Hematopoietic multipotent progenitor cell treated with erythropoietin and hydrocortisone succinate and interleukin-3 and kit ligand, for 8 days (in vitro differentiated cells): ENCODE results near the gene PDE1C.

ENCODE experiments used
- DNase-seq: peaks from one replicate; pipeline ENCODE4 v3.0.0-alpha.2; 2015

Gene PDE1C

DNA sequence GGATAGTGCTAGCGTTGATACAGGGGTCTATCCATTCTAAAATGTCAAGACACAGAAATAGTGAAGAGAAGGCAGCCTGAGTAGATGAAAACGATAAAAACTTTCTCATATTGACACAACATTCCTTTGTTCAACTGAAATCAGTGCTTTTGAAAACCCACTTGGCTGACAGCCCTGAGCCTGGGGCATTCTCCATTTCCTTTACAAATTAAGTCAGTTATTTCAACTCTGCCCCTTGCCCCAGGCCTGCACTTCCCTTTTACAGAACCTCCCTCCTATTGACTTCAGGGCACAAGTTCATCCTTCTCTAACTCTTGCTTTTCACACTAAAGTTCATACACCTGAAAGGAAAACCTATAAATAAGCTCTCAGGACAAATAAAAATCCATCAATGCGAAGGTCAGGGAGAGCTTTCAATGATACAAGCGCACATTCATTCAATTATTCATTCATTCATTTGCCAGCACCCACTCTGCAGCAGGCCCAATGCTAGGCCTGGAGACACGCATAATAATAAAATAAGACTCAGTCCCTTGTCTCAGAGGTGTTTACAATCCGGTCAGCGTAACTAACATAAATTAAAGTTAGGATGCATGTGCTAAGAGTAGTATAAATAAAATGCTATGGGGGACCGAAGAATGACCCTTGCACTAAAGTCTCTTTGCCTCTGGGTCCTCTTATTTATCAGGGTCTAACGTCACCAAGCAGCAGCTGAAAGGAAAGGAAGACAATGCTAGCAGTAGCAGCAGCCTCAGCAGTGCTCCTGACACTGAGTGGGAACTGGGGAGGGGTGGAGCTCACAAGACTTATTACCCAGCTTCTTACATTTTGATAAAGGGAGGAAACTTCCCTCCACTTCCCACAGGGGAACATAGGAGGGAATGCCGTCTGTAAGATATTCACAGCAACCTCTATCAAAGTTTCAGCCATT, 134.8 kb downstream of the PDE1C start:
- no peak for DNase-seq

- DNase-seq = no peak
These were observed 135.7 kb downstream of the PDE1C start for GRCh38 chr7:31934551-31934950.

GRCh38 chr7:31933481-31933880, 136.7 kb downstream of the PDE1C start:
- no peak for DNase-seq

- DNase-seq = no peak
These were observed 143.1 kb downstream of the PDE1C start for GRCh38 chr7:31926991-31927584.

DNA sequence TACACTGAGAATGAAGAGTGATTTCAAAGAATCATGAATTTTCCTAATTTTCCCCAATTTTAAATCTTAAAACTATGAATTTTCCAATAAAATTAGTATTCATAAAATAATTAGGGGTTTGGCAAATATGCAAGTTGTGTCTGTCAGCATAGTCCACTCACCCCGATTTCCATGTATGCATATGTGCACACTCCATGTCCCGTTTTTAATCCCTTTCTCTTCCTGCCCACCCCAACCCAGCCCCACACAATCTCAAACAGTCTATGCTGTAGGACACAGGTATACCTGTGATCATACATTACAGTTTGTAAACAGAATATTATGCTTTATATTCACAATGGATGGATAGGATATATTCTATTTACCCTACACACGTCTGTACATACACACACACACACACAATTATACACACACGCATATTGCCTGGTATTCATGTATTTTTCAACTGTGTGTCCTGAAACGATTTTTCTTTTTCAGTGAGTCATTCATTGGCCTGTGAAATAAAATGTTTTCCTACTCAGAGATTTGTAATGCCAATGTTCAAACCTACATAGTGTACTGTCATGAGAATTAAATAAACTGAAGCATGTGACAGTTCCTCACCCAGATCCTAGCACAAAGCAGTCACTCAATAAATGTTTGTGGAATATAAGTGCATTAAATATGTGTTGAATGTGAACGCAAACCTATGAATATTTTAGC, 144.3 kb downstream of the PDE1C start:
- DNase-seq = no peak

- DNase-seq = no peak
These were observed 146.0 kb downstream of the PDE1C start for GRCh38 chr7:31924251-31924650.

- no peak for DNase-seq
These were observed 147.4 kb downstream of the PDE1C start for GRCh38 chr7:31922848-31923247.

DNA sequence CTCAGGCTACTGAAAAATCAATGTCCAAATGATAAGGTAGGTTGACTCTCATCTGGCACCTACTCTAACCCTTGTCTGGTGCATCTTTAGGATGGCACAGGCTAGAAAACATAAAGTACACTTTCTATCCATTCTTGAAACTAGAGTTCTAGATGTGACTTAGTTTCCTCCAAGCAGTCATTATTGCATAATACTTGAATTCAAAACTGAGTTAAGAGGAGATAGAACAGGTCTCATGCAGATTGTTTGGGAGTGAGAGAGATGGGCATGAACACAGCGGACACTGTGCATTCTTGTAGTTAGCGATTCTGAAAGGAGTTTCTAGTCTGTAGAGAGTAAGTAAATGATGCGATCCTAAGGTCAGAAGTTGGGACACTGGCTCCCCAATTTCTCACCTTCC, 149.2 kb downstream of the PDE1C start:
- DNase-seq = no peak

DNA sequence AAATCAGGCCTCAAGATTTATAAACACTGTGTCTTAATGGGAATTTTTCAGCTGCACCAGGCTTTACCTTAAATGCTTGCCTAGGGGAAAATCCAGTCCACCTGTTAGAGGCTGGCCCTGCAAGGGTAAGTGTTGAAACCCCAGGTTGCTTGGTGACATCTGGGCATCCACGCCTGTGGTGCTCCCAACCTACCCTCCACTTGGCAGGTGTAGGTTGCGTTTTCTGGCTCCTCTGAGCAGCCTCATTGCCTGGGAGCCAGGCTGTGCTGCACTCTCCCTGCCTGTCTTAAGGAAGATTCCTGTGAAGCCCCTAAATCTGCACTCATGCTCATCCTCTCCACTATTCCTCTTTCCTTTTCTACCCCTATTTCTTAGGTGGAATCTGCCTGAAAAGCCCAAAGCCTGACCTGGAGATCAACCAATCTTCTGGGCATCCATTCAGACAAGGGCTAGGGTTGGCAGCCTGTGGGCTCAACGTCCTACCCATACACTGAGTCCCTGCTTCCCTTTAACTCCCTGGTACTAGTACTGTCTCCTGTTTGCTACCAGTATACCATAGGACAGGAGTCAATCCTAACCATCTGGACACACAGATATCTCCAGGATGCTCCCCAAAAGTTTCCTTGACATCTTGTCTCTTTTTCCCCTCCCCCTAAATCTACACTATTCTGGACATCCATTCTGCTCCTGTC, 150.4 kb downstream of the PDE1C start:
- DNase-seq = no peak

DNA sequence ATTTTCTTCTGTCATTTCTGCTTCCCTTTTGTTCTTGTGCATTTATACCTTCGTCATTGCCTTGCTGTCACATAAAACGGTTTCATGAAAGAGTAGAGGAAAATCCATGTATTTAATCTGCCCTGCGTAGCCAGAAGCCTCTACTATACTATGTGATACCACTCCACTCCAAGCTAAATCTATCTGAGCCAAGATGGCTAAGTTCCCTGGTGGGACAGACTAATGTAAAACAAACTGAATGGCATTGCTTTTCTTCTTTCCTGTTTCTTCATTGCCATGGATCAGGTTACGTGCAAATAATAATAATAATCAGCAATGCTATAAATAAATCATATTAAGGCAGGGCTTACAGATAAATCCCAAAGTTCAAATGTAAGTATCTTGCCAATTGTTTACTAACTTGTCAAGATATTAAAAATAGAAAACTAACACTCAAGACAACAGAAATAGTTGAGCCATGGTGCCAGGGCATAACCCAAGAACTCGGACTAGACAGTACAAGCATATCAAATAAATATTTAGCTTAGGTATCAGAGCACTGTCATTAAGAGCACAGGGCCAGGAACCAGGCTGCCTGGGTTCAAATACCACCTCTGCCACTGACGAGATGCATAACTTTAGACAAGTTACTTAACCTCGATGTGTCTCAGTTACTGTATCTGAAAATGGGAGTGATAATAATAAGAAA, 151.4 kb downstream of the PDE1C start:
- no peak for DNase-seq

- DNase-seq = no peak
These were observed 153.0 kb downstream of the PDE1C start for GRCh38 chr7:31917256-31917655.

- no peak for DNase-seq
These were observed 160.0 kb downstream of the PDE1C start for GRCh38 chr7:31910191-31910590.

- no peak for DNase-seq
These were observed 163.6 kb downstream of the PDE1C start for GRCh38 chr7:31906479-31907171.

GRCh38 chr7:31903962-31904361, 166.2 kb downstream of the PDE1C start:
- no peak for DNase-seq

DNA sequence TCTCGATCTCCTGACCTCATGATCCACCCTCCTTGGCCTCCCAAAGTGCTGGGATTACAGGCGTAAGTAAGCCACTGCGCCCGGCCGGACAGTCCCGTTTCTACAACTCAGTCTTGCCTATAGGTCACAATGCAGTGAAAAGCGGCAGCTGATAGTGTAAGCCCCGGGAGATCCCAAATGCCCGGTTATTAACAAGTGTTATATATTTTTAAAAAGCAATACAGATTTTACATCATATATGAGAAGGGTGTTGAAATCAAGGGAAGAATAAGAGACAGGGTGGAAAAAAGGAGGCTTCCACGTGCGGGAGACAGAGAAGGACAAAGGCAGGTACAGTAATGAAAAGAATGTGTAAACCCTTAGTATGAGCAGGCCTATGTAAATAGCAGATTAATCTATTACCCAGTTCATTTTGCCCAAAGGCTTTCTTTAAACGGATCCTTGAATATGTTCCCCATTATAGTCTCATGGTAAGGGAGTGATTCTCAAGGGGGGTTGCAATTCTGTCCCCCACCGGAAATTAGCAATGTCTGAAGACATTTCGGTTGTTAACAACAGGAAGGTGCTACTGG, 170.8 kb downstream of the PDE1C start:
- no peak for DNase-seq

GRCh38 chr7:31896925-31897324, 173.3 kb downstream of the PDE1C start:
- no peak for DNase-seq

- DNase-seq = no peak
These were observed 175.9 kb downstream of the PDE1C start for GRCh38 chr7:31894308-31894707.

DNA sequence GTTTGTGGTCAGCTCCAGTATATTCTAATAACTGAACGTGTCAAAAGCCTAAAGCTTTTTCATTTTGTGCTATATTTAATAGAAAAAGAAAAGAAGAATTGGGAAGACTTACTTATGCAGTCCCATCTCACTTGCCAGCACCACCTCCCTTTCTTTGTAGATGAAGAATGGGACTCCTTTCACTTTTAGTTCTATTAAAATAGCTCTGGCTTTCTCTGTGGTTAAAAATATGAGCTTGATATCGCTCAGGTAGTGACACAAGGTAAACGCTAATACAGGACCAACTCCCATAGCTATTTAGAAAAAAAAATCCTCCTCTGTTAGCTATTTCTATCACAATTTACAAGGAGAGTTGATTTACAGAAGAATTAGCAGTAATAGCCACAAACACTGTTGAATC, 176.8 kb downstream of the PDE1C start:
- DNase-seq = no peak

GRCh38 chr7:31892099-31892829, 177.9 kb downstream of the PDE1C start:
- DNase-seq = no peak

- no peak for DNase-seq
These were observed 179.4 kb downstream of the PDE1C start for GRCh38 chr7:31890766-31891165.

DNA sequence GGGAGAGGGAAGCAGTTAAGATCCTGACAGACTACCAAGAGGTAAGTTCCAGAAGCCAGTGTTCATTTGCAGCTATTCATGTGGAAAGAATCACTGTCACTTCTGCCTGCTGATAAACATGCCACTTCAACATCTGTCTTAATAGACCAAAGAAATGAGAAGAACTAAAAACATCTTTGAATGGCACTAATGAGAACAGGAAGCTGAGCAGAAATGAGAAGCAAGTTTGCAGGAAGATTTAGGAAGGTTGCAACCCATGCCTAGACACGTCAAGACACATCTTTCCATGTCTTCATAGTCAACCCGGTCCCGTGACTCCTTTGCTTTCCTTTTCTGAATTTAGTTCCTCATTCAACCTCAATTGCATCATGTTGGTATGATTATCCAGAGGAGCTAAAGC, 180.0 kb downstream of the PDE1C start:
- DNase-seq = no peak
